HepG2 (cell line): ENCODE data around the gene OS9.

Experiments
- CTCF ChIP-seq: sonication (generic); formaldehyde crosslinking; IDR thresholded peaks from 2 replicates; pipeline ENCODE4 v1.5.0; 2020; ENCODE audit warnings: mild to moderate bottlenecking, missing genetic modification reagents, moderate library complexity
- GATAD1 ChIP-seq: IDR thresholded peaks from 2 replicates; pipeline ENCODE4 v1.6.1; 2016; ENCODE audit warnings: missing genetic modification reagents, missing compliant biosample characterization
- GMEB1 ChIP-seq: sonication (generic); formaldehyde crosslinking; IDR thresholded peaks from 2 replicates; pipeline ENCODE4 v1.5.1; 2020; ENCODE audit warnings: missing genetic modification reagents, mild to moderate bottlenecking, borderline replicate concordance
- KLF16 ChIP-seq, 2 experiments: sonication (generic) in 1 of 2; formaldehyde crosslinking in 1 of 2; IDR thresholded peaks; 2 replicates each; pipeline versions ENCODE4 v1.6.1 to v1.8.0; 2016 to 2023; ENCODE audit warnings: missing genetic modification reagents in 2 of 2, missing compliant biosample characterization in 1 of 2
- POLR2G ChIP-seq: fragments of 200-400 bp; formaldehyde crosslinking; IDR thresholded peaks from 2 replicates; pipeline ENCODE4 v1.6.1; 2018; ENCODE audit warnings: mild to moderate bottlenecking, low read depth, low read length, moderate library complexity
- REST ChIP-seq, 2 experiments: IDR thresholded peaks; 2 replicates each; pipeline ENCODE4 v1.6.1; 2011 to 2012; ENCODE audit warnings: low read length in 2 of 2, borderline replicate concordance in 1 of 2, low read depth in 1 of 2, mild to moderate bottlenecking in 1 of 2, moderate library complexity in 1 of 2
- SIN3B ChIP-seq: fragments of 150-350 bp; IDR thresholded peaks from 2 replicates; pipeline ENCODE4 v1.6.1; 2014; ENCODE audit warnings: low read length
- ZBTB8A ChIP-seq: sonication (generic); formaldehyde crosslinking; IDR thresholded peaks from 2 replicates; pipeline ENCODE4 v1.4.0; 2020; ENCODE audit warnings: mild to moderate bottlenecking, low read depth, missing genetic modification reagents, borderline replicate concordance
- ZNF556 ChIP-seq: sonication (generic); formaldehyde crosslinking; IDR thresholded peaks from 2 replicates; pipeline ENCODE4 v1.4.0; 2020; ENCODE audit warnings: mild to moderate bottlenecking, missing genetic modification reagents, borderline replicate concordance

- TF ChIP-seq ZBTB8A: no peak
- no peak for TF ChIP-seq KLF16 (CRISPR knock-in tag; IDR thresholded peaks at IDR 0.05)
- no peak for TF ChIP-seq ZNF556 (CRISPR knock-in tag)
- no peak for TF ChIP-seq GMEB1
- TF ChIP-seq CTCF: no peak
- no peak for TF ChIP-seq GATAD1
- TF ChIP-seq SIN3B: no peak
- no peak for TF ChIP-seq POLR2G
- no peak for TF ChIP-seq REST (IDR thresholded peaks at IDR 0.05; ENCODE audit: borderline replicate concordance in 1 of 2, low read depth in 1 of 2, low read length in 2 of 2)
These were observed 22.4 kb downstream of the OS9 start for GRCh38 chr12:57716305-57716704.
